ENCODE measurements around the gene C1orf94.

C1orf94 gene

GRCh38 chr1:34213956-34214355, 37.2 kb downstream of the C1orf94 start:
- Histone ChIP-seq H3K27me3 (replicated peaks in 2 of 5; ENCODE audit: control insufficient read depth in 4 of 5, insufficient read depth in 5 of 5, low read length in 4 of 5) (peaks cover 0 to 32% (median 0%) of the 10 kb centered on the region in 5 experiments), H3K4me1 (ENCODE audit: control extremely low read depth in 1 of 4, control insufficient read depth in 4 of 4, insufficient read depth in 4 of 4, low read length in 3 of 4) (no peaks in the 10 kb centered on the region), H3K36me3 (ENCODE audit: control insufficient read depth in 4 of 4, insufficient read depth in 4 of 4, low read length in 3 of 4) (no peaks in the 10 kb centered on the region), H3K9me3 (ENCODE audit: control extremely low read depth in 1 of 5, control insufficient read depth in 4 of 5, insufficient read depth in 2 of 5, low read depth in 1 of 5, low read length in 4 of 5) (peaks cover 0 to 3% (median 0%) of the 10 kb centered on the region in 5 experiments), H3K27ac (ENCODE audit: insufficient read depth in 1 of 2, low read depth in 1 of 2, low read length in 2 of 2, poor library complexity in 1 of 2, severe bottlenecking in 2 of 2) (no peak overlapping the region), H3K4me3 (ENCODE audit: control insufficient read depth in 1 of 7, extremely low read depth in 1 of 7, insufficient read depth in 4 of 7, low read depth in 2 of 7, low read length in 6 of 7) (no peak overlapping the region)
- CTCF ChIA-PET = no interaction called here
- WGBS (ENCODE audit: insufficient coverage) = 78% methylated on average over 3 of the region's 3 CpGs
- POLR2A ChIA-PET = no interaction called here
- no peak for DNase-seq

- Histone ChIP-seq H3K36me3 (ENCODE audit: control insufficient read depth in 4 of 4, insufficient read depth in 4 of 4, low read length in 3 of 4) (no peaks in the 10 kb centered on the region), H3K9me3 (ENCODE audit: control extremely low read depth in 1 of 5, control insufficient read depth in 4 of 5, insufficient read depth in 2 of 5, low read depth in 1 of 5, low read length in 4 of 5) (no peaks in the 10 kb centered on the region), H3K4me3 (ENCODE audit: control insufficient read depth in 1 of 7, extremely low read depth in 1 of 7, insufficient read depth in 4 of 7, low read depth in 2 of 7, low read length in 6 of 7) (no peak overlapping the region), H3K27ac (ENCODE audit: insufficient read depth in 1 of 2, low read depth in 1 of 2, low read length in 2 of 2, poor library complexity in 1 of 2, severe bottlenecking in 2 of 2) (no peak overlapping the region), H3K27me3 (replicated peaks in 2 of 5; ENCODE audit: control insufficient read depth in 4 of 5, insufficient read depth in 5 of 5, low read length in 4 of 5) (peaks cover 0 to 5% (median 0%) of the 10 kb centered on the region in 5 experiments), H3K4me1 (ENCODE audit: control extremely low read depth in 1 of 4, control insufficient read depth in 4 of 4, insufficient read depth in 4 of 4, low read length in 3 of 4) (no peaks in the 10 kb centered on the region)
- ChIA-PET POLR2A (no interaction called here), CTCF (no interaction called here)
- 100% methylated on average over 1 of the region's 1 CpG for WGBS (ENCODE audit: insufficient coverage)
- DNase-seq = no peak
Measured at GRCh38 chr1:34231441-34231840, 54.7 kb downstream of the C1orf94 start.

GRCh38 chr1:34235594-34235993, 58.9 kb downstream of the C1orf94 start:
- H3K4me3 ChIP-seq (ENCODE audit: control insufficient read depth in 1 of 7, extremely low read depth in 1 of 7, insufficient read depth in 4 of 7, low read depth in 2 of 7, low read length in 6 of 7) = no peak overlapping the region
- ChIA-PET CTCF (no interaction called here), POLR2A (no interaction called here)
- peaks cover 0 to 4% (median 0%) of the 10 kb centered on the region in 5 experiments for H3K9me3 ChIP-seq (ENCODE audit: control extremely low read depth in 1 of 5, control insufficient read depth in 4 of 5, insufficient read depth in 2 of 5, low read depth in 1 of 5, low read length in 4 of 5)
- H3K4me1 ChIP-seq (ENCODE audit: control extremely low read depth in 1 of 4, control insufficient read depth in 4 of 4, insufficient read depth in 4 of 4, low read length in 3 of 4) = no peaks in the 10 kb centered on the region
- H3K36me3 ChIP-seq (ENCODE audit: control insufficient read depth in 4 of 4, insufficient read depth in 4 of 4, low read length in 3 of 4) = no peaks in the 10 kb centered on the region
- no peak for DNase-seq
- H3K27me3 ChIP-seq (replicated peaks in 2 of 5; ENCODE audit: control insufficient read depth in 4 of 5, insufficient read depth in 5 of 5, low read length in 4 of 5) = peaks cover 0 to 3% (median 0%) of the 10 kb centered on the region in 5 experiments
- 80% methylated on average over 1 of the region's 2 CpGs for WGBS (ENCODE audit: insufficient coverage)
- no peak overlapping the region for H3K27ac ChIP-seq (ENCODE audit: insufficient read depth in 1 of 2, low read depth in 1 of 2, low read length in 2 of 2, poor library complexity in 1 of 2, severe bottlenecking in 2 of 2)

GRCh38 chr1:34236089-34236488, 59.4 kb downstream of the C1orf94 start:
- POLR2A ChIA-PET = no interaction called here
- Histone ChIP-seq H3K9me3 (ENCODE audit: control extremely low read depth in 1 of 5, control insufficient read depth in 4 of 5, insufficient read depth in 2 of 5, low read depth in 1 of 5, low read length in 4 of 5) (peaks cover 0 to 4% (median 0%) of the 10 kb centered on the region in 5 experiments), H3K4me1 (ENCODE audit: control extremely low read depth in 1 of 4, control insufficient read depth in 4 of 4, insufficient read depth in 4 of 4, low read length in 3 of 4) (no peaks in the 10 kb centered on the region), H3K27ac (ENCODE audit: insufficient read depth in 1 of 2, low read depth in 1 of 2, low read length in 2 of 2, poor library complexity in 1 of 2, severe bottlenecking in 2 of 2) (no peak overlapping the region), H3K4me3 (ENCODE audit: control insufficient read depth in 1 of 7, extremely low read depth in 1 of 7, insufficient read depth in 4 of 7, low read depth in 2 of 7, low read length in 6 of 7) (no peak overlapping the region), H3K36me3 (ENCODE audit: control insufficient read depth in 4 of 4, insufficient read depth in 4 of 4, low read length in 3 of 4) (no peaks in the 10 kb centered on the region), H3K27me3 (replicated peaks in 2 of 5; ENCODE audit: control insufficient read depth in 4 of 5, insufficient read depth in 5 of 5, low read length in 4 of 5) (peaks cover 0 to 3% (median 0%) of the 10 kb centered on the region in 5 experiments)
- WGBS (ENCODE audit: insufficient coverage) = 73% methylated on average over 5 of the region's 6 CpGs
- CTCF ChIA-PET = no interaction called here
- DNase-seq = no peak

- no peak for DNase-seq
- Histone ChIP-seq H3K27me3 (replicated peaks in 2 of 5; ENCODE audit: control insufficient read depth in 4 of 5, insufficient read depth in 5 of 5, low read length in 4 of 5) (no peaks in the 10 kb centered on the region), H3K4me3 (ENCODE audit: control insufficient read depth in 1 of 7, extremely low read depth in 1 of 7, insufficient read depth in 4 of 7, low read depth in 2 of 7, low read length in 6 of 7) (no peak overlapping the region), H3K27ac (ENCODE audit: insufficient read depth in 1 of 2, low read depth in 1 of 2, low read length in 2 of 2, poor library complexity in 1 of 2, severe bottlenecking in 2 of 2) (no peak overlapping the region), H3K4me1 (ENCODE audit: control extremely low read depth in 1 of 4, control insufficient read depth in 4 of 4, insufficient read depth in 4 of 4, low read length in 3 of 4) (no peaks in the 10 kb centered on the region), H3K9me3 (ENCODE audit: control extremely low read depth in 1 of 5, control insufficient read depth in 4 of 5, insufficient read depth in 2 of 5, low read depth in 1 of 5, low read length in 4 of 5) (peaks cover 0 to 7% (median 0%) of the 10 kb centered on the region in 5 experiments), H3K36me3 (ENCODE audit: control insufficient read depth in 4 of 4, insufficient read depth in 4 of 4, low read length in 3 of 4) (no peaks in the 10 kb centered on the region)
- ChIA-PET CTCF (no interaction called here), POLR2A (no interaction called here)
- WGBS (ENCODE audit: insufficient coverage) = 74% methylated on average over 6 of the region's 8 CpGs
Measured at GRCh38 chr1:34237151-34237815, 60.6 kb downstream of the C1orf94 start.

DNA sequence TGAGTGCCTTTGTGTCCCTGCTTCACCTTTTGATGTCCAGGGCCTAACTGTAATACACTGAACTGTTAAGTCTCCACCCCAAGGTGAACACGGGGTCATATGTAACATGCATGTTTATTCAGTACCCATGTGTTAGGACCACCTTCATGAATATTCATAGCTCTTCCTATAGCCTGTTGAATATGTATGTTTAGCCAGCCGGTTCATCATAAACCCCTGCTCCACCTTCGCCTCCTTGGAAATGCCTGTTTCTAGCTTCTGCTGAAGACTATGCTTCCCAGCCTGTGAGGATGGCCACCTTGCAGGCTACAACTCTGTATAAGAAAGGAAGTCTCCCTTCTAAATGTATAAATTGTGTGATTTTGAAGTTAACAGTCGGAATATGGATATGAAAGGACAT, 69.3 kb downstream of the C1orf94 start:
- WGBS (ENCODE audit: insufficient coverage) = 93% methylated on average over 2 of the region's 4 CpGs
- Histone ChIP-seq H3K9me3 (ENCODE audit: control extremely low read depth in 1 of 5, control insufficient read depth in 4 of 5, insufficient read depth in 2 of 5, low read depth in 1 of 5, low read length in 4 of 5) (peaks cover 0 to 6% (median 0%) of the 10 kb centered on the region in 5 experiments), H3K27ac (ENCODE audit: insufficient read depth in 1 of 2, low read depth in 1 of 2, low read length in 2 of 2, poor library complexity in 1 of 2, severe bottlenecking in 2 of 2) (no peak overlapping the region), H3K36me3 (ENCODE audit: control insufficient read depth in 4 of 4, insufficient read depth in 4 of 4, low read length in 3 of 4) (no peaks in the 10 kb centered on the region), H3K4me1 (ENCODE audit: control extremely low read depth in 1 of 4, control insufficient read depth in 4 of 4, insufficient read depth in 4 of 4, low read length in 3 of 4) (no peaks in the 10 kb centered on the region), H3K27me3 (replicated peaks in 2 of 5; ENCODE audit: control insufficient read depth in 4 of 5, insufficient read depth in 5 of 5, low read length in 4 of 5) (peaks cover 0 to 23% (median 6%) of the 10 kb centered on the region in 5 experiments), H3K4me3 (ENCODE audit: control insufficient read depth in 1 of 7, extremely low read depth in 1 of 7, insufficient read depth in 4 of 7, low read depth in 2 of 7, low read length in 6 of 7) (no peak overlapping the region)
- DNase-seq = no peak
- CTCF ChIA-PET = no interaction called here
- POLR2A ChIA-PET = no interaction called here

DNA sequence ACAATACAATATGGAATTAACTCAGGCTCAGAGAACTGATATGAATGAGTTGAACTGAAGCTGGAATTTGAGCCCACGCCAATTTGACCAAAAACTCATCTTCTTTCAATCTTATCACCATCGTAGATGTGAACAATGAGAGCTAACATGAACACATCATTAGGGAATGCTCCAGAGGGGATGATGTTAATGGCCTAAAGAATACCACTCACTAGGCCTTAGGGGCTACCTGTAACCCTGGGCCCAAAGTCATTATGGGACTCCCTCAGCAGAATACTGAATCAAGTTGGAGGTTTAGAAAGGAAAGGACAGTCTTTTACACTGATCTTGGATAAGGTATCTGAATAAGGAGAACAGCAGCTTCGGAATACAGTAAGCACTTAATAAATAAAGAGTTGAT, 73.6 kb downstream of the C1orf94 start:
- Histone ChIP-seq H3K4me1 (ENCODE audit: control extremely low read depth in 1 of 4, control insufficient read depth in 4 of 4, insufficient read depth in 4 of 4, low read length in 3 of 4) (no peaks in the 10 kb centered on the region), H3K27ac (ENCODE audit: insufficient read depth in 1 of 2, low read depth in 1 of 2, low read length in 2 of 2, poor library complexity in 1 of 2, severe bottlenecking in 2 of 2) (no peak overlapping the region), H3K9me3 (ENCODE audit: control extremely low read depth in 1 of 5, control insufficient read depth in 4 of 5, insufficient read depth in 2 of 5, low read depth in 1 of 5, low read length in 4 of 5) (peaks cover 0 to 2% (median 0%) of the 10 kb centered on the region in 5 experiments), H3K36me3 (ENCODE audit: control insufficient read depth in 4 of 4, insufficient read depth in 4 of 4, low read length in 3 of 4) (no peaks in the 10 kb centered on the region), H3K4me3 (ENCODE audit: control insufficient read depth in 1 of 7, extremely low read depth in 1 of 7, insufficient read depth in 4 of 7, low read depth in 2 of 7, low read length in 6 of 7) (no peak overlapping the region), H3K27me3 (replicated peaks in 2 of 5; ENCODE audit: control insufficient read depth in 4 of 5, insufficient read depth in 5 of 5, low read length in 4 of 5) (peaks cover 0 to 23% (median 5%) of the 10 kb centered on the region in 5 experiments)
- WGBS (ENCODE audit: insufficient coverage) = 100% methylated on average over 2 of the region's 3 CpGs
- CTCF ChIA-PET = no interaction called here
- POLR2A ChIA-PET = no interaction called here
- DNase-seq = no peak

All from common myeloid progenitor, CD34-positive (primary cell).